Measurements from ENCODE around the gene FLT3. TPM values are rescaled to one million over a fixed set of nuclear protein-coding genes. Genes with fewer than 3 reads are reported as not detected.
A peak's percentile ranks its signal among the peaks of the same experiment; 100 is the strongest.

Gene FLT3
- total and polyA plus RNA-seq, 2 donors from 2014 or later: 2.9 TPM; not detected in 1

- Histone ChIP-seq H3K9ac (ENCODE audit: low read length in 3 of 3) (no peak overlapping the region), H3K27ac (ENCODE audit: low read depth in 2 of 2, low read length in 2 of 2) (no peak overlapping the region), H3K4me3 (ENCODE audit: low read length in 3 of 3) (no peak overlapping the region), H3K9me3 (ENCODE audit: control insufficient read depth in 2 of 3, insufficient read depth in 1 of 3, low read length in 3 of 3) (no peaks in the 10 kb centered on the region), H3K27me3 (ENCODE audit: control insufficient read depth, insufficient read depth, low read length) (peaks cover 71% of the 10 kb centered on the region), H3K4me1 (ENCODE audit: control insufficient read depth in 2 of 3, insufficient read depth in 2 of 3, low read depth in 1 of 3, low read length in 3 of 3) (no peaks in the 10 kb centered on the region), H3K36me3 (ENCODE audit: control insufficient read depth in 2 of 3, insufficient read depth in 3 of 3, low read length in 3 of 3) (no peaks in the 10 kb centered on the region)
- peak in 1 of 5 donors; percentile 57 for DNase-seq
- no peak for TF ChIP-seq CTCF (IDR thresholded peaks at IDR 0.05; ENCODE audit: borderline replicate concordance, extremely low read depth, insufficient read depth)
- intact Hi-C loops (cut with DNase I): no loop called here
- no peak for FAIRE-seq
Measured at GRCh38 chr13:27970382-27971235, 129.8 kb downstream of the FLT3 start.

- no peak for FAIRE-seq
- intact Hi-C loops (cut with DNase I): no loop called here
- peaks cover 72% of the 10 kb centered on the region for H3K27me3 ChIP-seq (ENCODE audit: control insufficient read depth, insufficient read depth, low read length)
Measured at GRCh38 chr13:27969866-27970229, 130.5 kb downstream of the FLT3 start.

GRCh38 chr13:27969082-27969865, 131.1 kb downstream of the FLT3 start, which contains the start of gene CDX2:
Gene CDX2, minus strand, starts transcription at chr13:27969315. Its CDS starts 309 bp downstream, at chr13:27969006.
- Histone ChIP-seq H3K27me3 (ENCODE audit: control insufficient read depth, insufficient read depth, low read length) (peaks cover 74% of the 10 kb centered on the region), H3K4me3 (ENCODE audit: low read length in 3 of 3) (no peak within 1 kb of the TSS), H3K27ac (ENCODE audit: low read depth in 2 of 2, low read length in 2 of 2) (no peak within 1 kb of the TSS), H3K9ac (ENCODE audit: low read length in 3 of 3) (no peak within 1 kb of the TSS), H3K9me3 (ENCODE audit: control insufficient read depth in 2 of 3, insufficient read depth in 1 of 3, low read length in 3 of 3) (no peaks in the 10 kb centered on the region), H3K36me3 (ENCODE audit: control insufficient read depth in 2 of 3, insufficient read depth in 3 of 3, low read length in 3 of 3) (no peaks in the 10 kb centered on the region), H3K4me1 (ENCODE audit: control insufficient read depth in 2 of 3, insufficient read depth in 2 of 3, low read depth in 1 of 3, low read length in 3 of 3) (no peaks in the 10 kb centered on the region)
- intact Hi-C loops (cut with DNase I): no loop called here
- TF ChIP-seq CTCF (IDR thresholded peaks at IDR 0.05; ENCODE audit: borderline replicate concordance, extremely low read depth, insufficient read depth): no peak
- no peak for DNase-seq
- no peak for FAIRE-seq

More at GRCh38 chr13:27969866-27970229, 130.5 kb downstream of the FLT3 start:
- TF ChIP-seq CTCF (IDR thresholded peaks at IDR 0.05; ENCODE audit: borderline replicate concordance, extremely low read depth, insufficient read depth): no peak
- H3K36me3 ChIP-seq (ENCODE audit: control insufficient read depth in 2 of 3, insufficient read depth in 3 of 3, low read length in 3 of 3): no peaks in the 10 kb centered on the region
- H3K9ac ChIP-seq (ENCODE audit: low read length in 3 of 3): no peak overlapping the region
- no peaks in the 10 kb centered on the region for H3K4me1 ChIP-seq (ENCODE audit: control insufficient read depth in 2 of 3, insufficient read depth in 2 of 3, low read depth in 1 of 3, low read length in 3 of 3)
- no peak overlapping the region for H3K27ac ChIP-seq (ENCODE audit: low read depth in 2 of 2, low read length in 2 of 2)
- H3K9me3 ChIP-seq (ENCODE audit: control insufficient read depth in 2 of 3, insufficient read depth in 1 of 3, low read length in 3 of 3): no peaks in the 10 kb centered on the region
- DNase-seq: no peak
- no peak overlapping the region for H3K4me3 ChIP-seq (ENCODE audit: low read length in 3 of 3)

All from kidney (tissue), 14 donors.